ENCODE results near the gene SLC6A3. TPM values are rescaled to one million over a fixed set of nuclear protein-coding genes. Genes with fewer than 3 reads are reported as not detected.

Gene SLC6A3
- total RNA-seq, 1 experiment from 2014 or later: not detected

DNA sequence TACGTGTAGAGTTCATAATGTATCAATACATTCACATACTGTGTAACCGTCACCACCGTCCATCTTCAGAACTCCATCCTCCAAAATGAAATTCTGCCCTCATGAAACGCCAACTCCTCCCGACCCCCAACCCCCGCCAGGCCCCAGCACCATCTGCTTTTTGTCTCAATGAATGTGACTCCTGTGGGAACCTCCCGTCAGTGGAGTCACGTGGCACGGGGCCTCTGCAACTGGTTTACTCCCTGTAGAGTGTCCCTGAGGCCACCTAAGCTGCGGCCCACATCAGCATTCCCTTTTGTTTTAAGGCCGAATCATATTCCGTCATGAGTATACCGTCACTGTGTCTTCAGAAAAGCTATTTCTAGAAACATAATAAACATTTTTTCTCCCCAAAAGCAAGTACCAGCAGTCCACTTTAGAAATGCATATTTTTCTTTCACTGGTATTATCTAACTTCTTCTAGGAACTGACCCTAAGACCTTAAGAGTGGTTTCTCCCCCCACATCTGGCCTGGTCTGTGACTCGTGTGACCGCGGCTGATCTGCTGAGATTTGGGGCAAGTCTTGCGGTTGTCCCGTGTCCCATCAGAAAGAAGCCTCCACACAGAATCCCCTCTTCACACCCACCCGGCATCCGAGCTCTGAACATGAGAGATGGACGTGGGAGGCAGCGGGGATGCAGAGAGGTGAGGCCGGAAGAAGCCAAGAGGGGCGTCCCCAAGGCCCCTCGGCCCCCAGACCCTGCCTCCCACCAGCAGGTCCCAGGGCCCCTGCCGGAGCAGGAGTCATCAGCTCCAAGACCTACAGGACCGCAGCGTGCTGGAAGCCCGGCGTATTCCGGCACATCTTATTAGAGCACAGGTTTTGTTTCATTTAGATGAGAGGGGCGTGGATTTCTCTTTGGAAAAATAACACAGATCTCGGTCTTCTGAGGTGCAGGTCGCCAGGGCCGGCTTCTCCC lies 38.3 kb downstream of the SLC6A3 start:
- no peak for DNase-seq (ENCODE audit: low spot score)

DNA sequence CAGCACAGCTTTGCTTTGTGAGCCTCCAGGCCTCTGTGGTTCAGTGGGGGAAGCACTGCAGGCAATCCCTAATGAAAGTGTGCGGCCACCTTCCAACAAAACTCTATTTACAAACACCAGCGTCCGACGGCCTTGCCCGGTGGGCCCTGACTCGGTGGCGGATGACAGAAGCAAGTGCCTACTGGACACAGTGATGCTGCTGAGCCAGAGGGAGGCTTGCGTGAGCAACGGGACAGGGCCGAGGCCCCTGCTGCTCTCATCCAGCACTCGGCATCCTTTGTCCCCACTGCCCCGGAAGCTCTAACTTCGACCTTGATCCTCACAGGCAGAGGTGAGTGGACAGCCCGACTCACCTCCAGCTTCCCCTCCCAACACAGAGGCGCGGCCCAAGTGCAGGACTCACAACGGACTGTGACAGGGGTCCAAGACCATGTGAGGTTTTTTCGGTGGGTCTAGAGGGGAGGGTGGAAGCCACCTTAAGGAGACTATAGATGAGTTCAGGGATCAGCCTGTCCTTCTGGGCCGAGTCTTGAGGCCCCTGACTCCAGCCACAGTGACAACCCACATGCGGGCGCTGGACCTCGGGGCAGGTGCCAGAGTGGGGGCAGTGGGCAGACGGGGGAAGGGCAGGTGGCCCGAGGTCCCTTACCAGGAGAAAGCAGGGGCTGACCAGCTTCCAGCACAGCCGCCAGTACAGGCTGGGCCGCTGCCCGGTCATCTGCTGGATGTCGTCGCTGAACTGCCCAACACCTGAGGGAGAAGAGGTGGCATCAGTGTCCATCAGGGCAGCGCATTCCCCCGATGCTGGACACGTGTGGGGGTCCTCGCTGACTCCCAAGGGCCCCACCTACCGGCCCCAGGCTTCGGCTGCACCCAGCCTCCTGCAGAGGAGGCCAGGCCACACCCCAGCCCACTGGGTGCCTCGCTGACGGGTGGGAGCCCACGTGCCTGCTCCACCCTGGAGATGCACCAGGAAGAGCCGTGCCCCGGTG lies 39.4 kb downstream of the SLC6A3 start:
- no peak for DNase-seq (ENCODE audit: low spot score)

DNA sequence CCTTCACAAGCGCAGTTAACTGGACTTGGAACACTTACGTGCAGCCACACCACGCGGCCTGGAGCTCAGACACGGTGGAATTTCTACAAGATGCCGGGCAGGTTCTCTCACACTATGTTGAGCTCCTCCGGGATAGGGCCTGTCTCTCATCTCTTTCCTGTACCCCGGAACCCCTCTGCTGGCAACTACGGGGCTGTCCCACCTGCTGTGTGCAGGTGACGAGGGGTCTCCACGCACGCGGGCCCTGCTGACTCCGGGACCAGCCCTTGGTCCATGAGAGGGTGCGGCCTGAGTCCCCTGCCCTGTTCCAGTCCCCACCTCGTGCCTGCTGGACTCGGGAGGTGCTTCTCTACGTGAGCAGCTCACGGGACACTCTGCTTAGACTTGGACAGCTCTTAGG lies 40.1 kb downstream of the SLC6A3 start:
- no peak for DNase-seq (ENCODE audit: low spot score)

DNA sequence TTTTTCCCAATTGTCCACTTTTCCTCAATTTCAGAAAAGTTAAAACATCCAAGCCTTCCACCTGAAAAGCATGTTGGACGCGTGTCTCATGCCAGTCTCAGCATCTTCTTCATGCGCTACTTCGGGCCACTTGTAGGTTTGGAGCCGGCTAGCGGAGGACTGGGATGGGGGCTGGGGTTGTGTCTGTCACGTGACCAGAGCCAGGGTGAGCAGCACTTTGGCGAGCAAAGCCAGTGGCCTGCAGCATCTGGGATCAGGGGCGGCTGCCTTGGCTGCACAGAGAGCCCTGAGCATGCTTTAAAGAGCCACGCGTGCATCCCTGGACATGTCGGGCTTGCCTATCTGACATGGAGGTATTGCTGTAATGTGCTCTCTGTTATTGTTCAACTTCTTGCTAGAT lies 41.2 kb downstream of the SLC6A3 start:
- DNase-seq (ENCODE audit: low spot score): no peak

DNA sequence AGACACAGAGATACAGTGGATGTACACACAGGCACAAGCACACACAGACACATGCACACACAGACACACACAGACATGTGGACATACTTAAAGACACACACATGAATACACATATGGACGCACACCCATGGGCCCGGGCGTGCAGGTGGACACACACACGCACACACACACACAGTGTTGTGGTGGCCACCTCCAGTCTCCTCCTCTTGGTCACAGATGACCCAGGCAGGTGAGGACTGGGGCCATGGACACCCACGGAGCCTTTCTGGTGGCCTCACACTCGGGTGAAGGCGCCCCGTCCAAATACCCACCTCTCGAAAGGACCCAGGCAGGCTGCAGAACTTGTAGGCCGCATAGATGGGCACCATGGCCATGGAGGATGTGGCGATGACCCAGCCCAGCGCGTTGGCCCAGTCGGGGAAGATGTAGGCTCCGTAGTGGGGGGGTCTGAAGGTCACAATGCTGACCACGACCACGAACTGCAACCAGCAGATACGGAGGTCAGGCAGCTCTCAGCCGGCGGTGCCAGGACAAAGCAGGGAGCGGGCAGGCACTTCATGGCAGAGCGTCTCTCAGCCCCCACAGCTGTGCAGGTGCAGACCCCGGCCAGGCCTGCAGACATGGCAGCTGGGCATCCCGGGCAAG lies 42.5 kb downstream of the SLC6A3 start:
- no peak for DNase-seq (ENCODE audit: low spot score)

DNA sequence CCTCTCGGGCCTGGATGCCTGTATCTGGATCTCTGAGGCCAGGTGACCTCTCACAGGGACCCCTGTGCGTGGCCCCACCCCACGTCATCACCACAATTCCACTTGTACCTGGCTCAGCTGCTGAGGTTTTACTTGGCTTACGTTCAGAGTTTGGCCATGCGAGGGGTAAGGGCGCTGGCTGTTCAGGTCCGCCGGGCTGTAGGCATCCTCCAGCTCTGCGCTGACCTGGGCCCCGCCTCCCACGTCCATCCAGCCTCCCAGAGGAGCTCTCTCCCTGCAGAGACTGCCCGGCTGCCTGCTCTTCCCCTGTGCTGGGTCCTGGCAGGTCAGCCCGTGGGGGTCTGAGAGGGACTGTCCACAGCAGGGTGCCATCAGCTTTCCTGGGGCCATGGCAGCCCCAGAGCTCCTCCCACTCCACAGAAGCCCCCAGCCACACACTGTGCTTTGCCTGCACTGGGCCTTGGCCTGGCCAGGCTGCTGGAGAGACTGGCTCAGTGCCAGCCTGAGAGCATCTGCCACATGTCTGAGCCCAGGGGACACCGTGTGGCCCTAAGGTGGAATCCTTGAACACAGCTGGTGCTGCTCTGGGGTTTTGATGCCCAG lies 43.6 kb downstream of the SLC6A3 start:
- DNase-seq (ENCODE audit: low spot score): no peak

DNA sequence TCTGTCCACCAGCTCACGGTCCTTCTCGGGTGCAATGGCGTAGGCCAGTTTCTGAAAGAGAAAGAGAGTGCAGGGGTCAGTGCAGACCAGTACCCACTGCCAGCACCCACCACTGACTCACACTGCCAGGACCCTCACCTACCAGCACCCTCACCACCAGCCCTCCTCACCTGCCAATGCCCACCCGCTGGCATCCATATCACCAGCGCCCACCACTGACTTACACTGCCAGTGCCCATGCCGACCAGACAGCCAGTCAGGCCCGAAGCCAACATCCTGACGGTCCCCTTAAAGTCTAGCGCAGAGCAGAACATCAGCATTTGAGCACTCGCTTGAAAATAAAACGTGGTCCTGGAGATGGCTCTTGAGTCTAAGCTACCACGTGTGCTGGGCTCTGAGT lies 44.3 kb downstream of the SLC6A3 start:
- DNase-seq (ENCODE audit: low spot score): no peak

DNA sequence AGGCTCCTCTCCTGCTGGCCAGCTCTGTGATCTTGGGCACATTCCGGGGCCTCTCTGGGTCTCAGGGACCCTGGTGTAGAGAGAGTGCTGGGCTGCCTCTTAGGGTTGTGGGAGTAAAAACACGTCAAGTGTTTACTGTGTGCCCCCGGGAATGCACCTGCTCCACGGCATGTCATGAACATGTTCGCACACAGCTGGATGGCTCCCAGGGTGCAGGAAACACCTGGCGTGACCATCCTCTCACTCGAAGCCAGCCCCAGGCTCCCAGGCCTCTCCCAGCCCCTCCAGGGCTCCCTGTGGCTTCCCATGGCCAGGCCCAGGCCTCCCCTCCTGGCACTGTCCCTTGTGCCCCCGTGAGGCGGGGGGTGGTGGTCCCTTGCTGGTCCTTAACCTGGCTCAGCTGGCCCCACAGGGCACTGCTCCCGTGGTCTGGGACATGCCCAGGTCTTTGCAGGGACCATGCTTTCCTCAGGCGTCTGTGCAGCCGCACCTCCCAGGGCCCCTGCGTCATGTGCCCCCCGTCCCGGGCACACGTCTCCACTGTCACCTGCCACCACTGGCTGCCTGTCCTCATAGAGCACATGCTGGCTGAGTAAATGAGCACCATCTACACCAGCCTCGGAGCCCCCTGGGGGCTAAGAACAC lies 44.9 kb downstream of the SLC6A3 start:
- DNase-seq (ENCODE audit: low spot score): no peak

DNA sequence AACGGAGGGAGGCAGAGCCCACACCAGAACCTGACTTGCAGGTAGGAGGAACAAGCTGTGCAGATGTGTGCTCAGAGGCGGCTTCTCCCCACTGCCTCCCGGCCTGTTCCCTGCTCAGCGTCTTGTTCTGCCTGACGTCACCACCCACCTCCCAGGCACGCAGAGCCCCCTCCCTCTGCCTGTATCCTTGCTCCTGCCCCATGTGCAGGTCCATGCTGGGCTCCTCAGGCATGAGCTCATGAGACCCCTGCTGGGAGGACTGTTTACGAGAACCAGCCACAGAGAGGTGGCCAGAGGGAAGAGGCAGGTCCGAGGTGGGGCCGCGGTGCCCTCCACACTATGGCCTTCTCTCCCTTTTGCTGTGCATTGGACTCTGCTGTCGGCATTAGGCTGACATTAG lies 45.5 kb downstream of the SLC6A3 start:
- no peak for DNase-seq (ENCODE audit: low spot score)

DNA sequence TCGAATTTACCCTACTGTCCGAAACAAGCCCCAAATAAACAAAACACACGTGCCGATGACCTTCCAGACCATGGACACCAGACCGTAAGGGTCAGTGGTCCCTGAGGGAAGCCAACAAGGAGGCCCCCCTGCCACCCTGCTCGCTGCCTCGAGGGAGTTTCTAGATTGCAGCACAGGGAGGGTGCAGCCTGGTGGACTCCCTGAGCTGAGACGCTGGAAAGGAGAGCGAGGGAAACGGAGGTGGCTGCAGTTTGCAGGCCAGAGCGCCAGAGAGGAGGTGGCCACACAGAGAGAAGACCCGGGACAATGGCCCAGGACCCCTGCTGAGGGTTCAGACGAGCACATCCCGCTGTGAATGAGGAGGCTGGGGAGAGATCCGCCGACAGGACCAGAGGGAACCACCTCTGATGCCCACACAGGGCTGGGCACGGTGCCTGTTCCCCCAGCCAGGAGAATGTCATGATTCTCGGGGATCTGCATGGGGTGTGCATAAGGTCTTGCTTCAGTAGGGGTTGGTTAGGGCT lies 48.9 kb downstream of the SLC6A3 start:
- no peak for DNase-seq (ENCODE audit: low spot score)

DNA sequence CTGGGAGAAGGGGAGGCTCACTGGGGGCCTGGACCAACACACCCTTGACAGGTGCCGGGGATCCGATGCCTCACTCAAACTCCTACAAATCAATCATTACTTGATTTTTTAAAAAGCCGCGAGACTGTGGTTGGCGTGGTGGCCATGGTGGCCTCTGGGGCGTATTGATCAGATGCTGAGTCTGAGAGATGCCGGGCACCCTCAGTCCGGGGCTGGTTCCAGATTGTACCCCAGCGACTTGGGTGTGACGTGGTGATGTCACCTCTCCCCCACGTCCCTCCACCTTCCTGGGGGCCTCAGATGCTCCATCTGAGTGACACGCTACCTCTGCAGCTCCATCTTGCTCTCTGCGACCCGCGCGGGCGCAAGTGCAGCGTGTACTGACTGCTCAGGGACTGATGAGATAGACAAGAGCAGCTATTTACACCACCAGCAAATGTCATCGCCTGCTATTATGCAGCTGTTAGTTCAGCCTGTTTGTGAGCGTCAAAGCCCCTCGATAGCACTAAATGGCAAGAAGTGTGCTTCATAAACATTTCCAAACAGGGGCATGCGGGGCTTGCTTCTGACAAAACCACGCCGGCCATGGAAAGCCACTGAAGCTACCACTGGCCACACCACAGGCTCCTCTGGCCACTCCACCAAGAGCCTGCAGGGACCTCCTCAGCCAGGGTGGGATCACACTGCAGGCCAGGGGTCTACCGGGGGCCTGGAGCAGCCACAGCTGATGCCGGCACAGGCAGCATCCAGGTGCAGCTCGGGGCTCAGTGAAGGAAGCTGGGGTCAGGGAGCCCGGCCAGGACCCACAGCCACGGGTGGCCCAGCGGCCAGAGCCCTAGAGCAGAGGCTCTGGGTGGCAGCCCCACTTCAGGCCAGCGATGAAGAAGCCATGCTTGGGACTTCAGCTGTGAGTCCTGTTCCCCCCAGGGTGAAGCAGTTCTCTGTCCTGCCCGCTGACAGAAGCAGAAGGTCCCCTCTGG lies 50.1 kb downstream of the SLC6A3 start:
- no peak for DNase-seq (ENCODE audit: low spot score)

DNA sequence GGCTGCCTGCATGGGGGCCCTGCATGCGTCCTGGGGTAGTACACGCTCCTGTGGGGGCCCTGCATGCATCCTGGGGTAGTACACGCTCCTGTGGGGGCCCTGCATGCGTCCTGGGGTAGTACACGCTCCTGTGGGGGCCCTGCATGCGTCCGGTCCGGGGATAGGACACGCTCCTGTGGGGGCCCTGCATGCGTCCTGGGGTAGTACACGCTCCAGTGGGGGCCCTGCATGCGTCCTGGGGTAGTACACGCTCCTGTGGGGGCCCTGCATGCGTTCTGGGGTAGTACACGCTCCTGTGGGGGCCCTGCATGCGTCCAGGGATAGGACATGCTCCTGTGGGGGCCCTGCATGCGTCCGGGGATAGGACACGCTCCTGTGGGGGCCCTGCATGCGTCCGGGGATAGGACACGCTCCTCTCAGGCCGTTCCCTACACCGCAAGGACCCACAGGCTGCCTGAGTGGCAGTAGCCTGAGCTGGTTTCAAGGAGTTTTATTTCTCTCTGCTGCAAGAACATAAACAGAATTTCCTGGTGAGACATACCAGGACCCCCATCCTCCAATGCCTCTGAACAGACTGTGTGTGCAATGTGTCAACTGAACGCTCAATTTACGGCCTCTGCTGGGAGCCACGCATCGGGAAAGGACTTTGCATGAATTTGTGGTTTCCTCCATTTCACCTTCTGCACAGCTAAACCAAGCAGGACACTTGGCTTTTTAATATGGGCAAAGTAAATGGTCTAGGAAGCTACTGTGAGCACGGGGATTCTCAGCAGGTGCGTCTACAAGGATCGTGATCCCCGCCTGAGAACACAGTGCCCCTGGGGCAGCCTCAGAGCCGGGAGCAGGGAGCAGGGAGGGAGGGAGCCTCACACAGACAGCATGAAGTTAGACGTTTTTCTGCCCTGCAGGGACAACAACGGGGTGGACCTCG lies 51.4 kb downstream of the SLC6A3 start:
- DNase-seq (ENCODE audit: low spot score): no peak

DNA sequence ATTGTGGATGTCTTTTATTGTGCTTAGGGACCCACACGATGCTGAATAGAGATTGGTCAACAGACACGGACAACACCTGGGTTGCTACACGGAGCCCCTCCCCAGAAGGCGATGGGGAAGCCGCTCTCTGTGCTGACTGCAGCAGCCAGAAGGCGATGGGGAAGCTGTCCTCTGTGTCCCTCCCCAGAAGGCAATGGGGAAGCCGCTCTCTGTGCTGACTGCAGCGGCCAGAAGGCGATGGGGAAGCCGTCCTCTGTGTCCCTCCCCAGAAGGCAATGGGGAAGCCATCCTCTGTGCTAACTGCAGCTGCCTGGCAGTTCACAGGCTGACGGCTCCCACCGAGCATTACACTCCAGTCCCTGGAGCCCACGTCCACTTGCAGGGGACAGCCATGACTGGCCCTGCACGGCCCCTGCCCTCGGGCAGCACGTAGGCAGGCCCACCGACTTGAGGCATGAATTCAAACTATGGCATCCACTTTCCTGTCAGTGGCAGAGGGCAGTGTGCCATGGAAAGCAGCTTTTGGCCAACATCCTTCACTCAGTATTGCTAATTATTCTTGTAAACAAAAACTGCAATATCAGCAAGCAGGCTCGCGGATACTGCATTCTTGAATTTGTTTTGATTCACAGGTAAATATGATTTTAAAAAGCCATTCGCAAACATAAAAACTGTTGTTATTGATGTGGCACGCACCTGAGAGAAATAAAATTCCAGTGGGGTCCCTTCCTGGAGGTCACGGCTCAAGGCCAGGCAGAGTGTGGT lies 52.3 kb downstream of the SLC6A3 start:
- DNase-seq (ENCODE audit: low spot score): no peak

DNA sequence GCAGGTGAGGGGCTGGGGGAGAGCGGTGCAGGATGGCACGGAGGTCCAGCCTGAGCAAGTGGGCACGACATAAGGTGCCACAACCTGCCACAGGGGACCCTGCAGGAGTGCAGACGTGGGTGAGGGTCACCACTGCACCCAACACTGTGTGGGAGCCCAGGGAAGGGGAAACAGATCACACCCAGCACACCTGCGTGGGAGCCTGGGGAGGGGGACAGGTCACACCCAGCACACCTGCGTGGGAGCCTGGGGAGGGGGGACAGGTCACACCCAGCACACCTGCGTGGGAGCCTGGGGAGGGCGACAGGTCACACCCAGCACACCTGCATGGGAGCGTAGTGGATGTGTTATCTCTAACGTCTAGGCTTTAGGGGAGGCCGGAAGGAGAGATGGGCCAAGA lies 53.0 kb downstream of the SLC6A3 start:
- no peak for DNase-seq (ENCODE audit: low spot score)

DNA sequence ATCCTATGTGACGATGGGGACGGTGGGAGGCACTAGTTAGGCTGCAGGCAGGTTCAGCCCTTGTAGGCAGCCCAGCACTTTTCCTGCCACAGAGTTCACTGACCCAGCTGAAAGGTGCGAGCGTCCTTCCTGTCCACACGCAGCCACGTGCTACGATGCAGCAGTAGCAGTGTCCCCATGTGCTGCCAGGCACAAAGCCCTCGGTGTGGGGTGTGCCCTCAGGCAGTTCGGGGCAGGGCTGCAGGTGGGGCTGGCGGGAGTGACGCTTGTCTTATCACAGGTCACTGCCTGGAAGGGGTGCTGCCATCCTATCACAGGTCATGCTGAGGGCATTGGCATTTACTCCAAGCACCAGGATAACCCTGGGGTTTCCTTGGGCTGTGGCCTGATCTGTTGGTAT lies 53.5 kb downstream of the SLC6A3 start:
- no peak for DNase-seq (ENCODE audit: low spot score)

DNA sequence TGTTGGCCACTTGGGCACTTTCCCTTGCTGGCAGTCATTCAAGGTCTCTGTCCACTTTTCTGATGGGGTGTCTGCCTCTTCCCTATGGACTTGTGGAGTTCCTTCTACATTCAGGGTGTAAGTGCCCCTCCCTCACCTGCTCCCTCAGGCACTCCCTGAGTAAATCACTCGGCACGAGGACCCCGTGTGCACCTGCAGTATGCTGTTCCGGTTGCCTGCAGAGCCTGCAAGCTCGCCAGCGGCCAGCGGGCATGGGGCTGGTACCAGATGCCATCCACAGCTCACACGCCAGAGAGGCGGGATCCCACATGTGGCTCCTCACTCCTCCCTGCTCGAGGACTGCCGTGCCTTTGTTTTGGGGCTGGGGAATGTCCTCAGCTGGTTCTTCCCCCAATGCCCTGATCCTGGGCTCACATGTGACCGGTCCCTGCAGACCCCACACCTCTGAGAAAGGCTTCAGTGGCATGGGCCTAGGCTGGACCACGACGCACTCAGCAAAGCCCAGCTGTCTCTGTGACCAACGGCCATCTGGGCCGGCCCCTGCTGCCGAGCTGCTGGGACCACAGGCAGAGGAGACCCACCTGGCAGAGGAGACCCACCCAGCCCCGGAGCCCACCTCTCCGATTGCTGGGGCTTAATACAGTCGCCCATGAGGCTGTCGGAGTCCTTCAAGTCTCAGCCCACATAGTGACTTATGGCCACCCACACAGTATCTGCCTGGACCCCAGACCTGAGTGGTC lies 54.2 kb downstream of the SLC6A3 start:
- no peak for DNase-seq (ENCODE audit: low spot score)

DNA sequence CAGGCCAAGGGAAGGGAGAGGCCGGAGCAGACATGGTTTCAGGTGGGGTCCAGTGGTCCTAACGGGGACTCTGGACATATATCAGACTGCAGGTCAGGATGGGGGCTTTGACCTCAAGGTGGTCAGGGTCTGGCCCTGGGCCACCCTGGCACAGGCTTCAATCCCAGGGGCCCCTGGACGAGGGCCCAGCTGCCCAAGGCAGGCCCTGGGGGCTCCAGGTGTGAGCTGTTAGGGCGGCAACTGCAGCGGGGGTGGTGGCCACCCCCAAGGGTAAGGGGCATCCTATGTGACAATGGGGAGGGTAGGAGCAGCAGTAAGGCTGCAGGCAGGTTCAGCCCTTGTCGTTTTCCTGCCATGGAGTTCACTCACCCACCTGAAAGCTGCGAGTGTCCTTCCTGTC lies 54.9 kb downstream of the SLC6A3 start:
- no peak for DNase-seq (ENCODE audit: low spot score)

Data from A172 (cell line).